H1 (cell line): ENCODE results near the gene MYOCD. TPM values are rescaled to one million over a fixed set of nuclear protein-coding genes. Genes with fewer than 3 reads are reported as not detected.

ENCODE experiments used
- CTCF ChIA-PET: fragments of 300-600 bp; sonication (Branson Sonifier 250); formaldehyde crosslinking; loops from one replicate; lab custom pipeline; 2021; ENCODE audit not compliant: partially characterized antibody; lab: Charles Lee
- POLR2A ChIA-PET: fragments of 300-600 bp; sonication (Branson Sonifier 250); formaldehyde crosslinking; loops from one replicate; lab custom pipeline; 2021; ENCODE audit warnings: inconsistent platforms; ENCODE audit not compliant: partially characterized antibody; lab: Charles Lee
- DNase-seq, 2 experiments: peaks; one replicate each; pipeline versions ENCODE4 v3.0.0 to v3.0.0-alpha.2; 2010 to 2022; ENCODE audit warnings: low spot score in 2 of 2, low read depth in 1 of 2, mixed read lengths in 1 of 2
- FAIRE-seq: peaks from 2 replicates; lab custom pipeline; 2011; peaks lifted over from hg19 to GRCh38; lab: Jason Lieb, UNC
- H2AFZ ChIP-seq: 2 replicates; pipeline ENCODE4 v1.8.1; 2012; ENCODE audit warnings: low read length, inconsistent platforms
- H2AK5ac ChIP-seq: 2 replicates; pipeline ENCODE4 v1.6.1; 2013; ENCODE audit warnings: low read depth, low read length
- H2BK120ac ChIP-seq: replicated peaks from 2 replicates; pipeline ENCODE3; 2013; ENCODE audit warnings: low read depth, low read length, inconsistent platforms
- H2BK12ac ChIP-seq: 2 replicates; pipeline ENCODE4 v1.6.1; 2013; ENCODE audit warnings: low read depth, low read length
- H2BK15ac ChIP-seq: 2 replicates; pipeline ENCODE4 v1.6.1; 2013; ENCODE audit warnings: low read length
- H2BK20ac ChIP-seq: 2 replicates; pipeline ENCODE4 v1.6.1; 2013; ENCODE audit warnings: low read length
- H2BK5ac ChIP-seq: 2 replicates; pipeline ENCODE4 v1.6.1; 2013; ENCODE audit warnings: low read depth, low read length
- H3K14ac ChIP-seq: 2 replicates; pipeline ENCODE4 v1.6.1; 2013; ENCODE audit warnings: inconsistent platforms; ENCODE audit not compliant: insufficient read length
- H3K18ac ChIP-seq: 2 replicates; pipeline ENCODE4 v1.6.1; 2013; ENCODE audit warnings: low read length; ENCODE audit errors: extremely low read depth
- H3K23ac ChIP-seq: 2 replicates; pipeline ENCODE4 v1.6.1; 2013; ENCODE audit warnings: inconsistent platforms; ENCODE audit not compliant: insufficient read length
- H3K23me2 ChIP-seq: 2 replicates; pipeline ENCODE4 v1.6.1; 2013; ENCODE audit warnings: low read depth, low read length
- H3K27ac ChIP-seq: 2 replicates; pipeline ENCODE4 v1.6.1; 2011; ENCODE audit warnings: low read depth, low read length, inconsistent platforms
- H3K27me3 ChIP-seq, 4 experiments: replicated peaks in 1 of 4; 1 replicate in 1 of 4; 2 replicates in 3 of 4; pipeline versions ENCODE4 v1.6.1 to v1.8.1; 2011 to 2013; ENCODE audit warnings: low read length in 3 of 4, mild to moderate bottlenecking in 3 of 4, inconsistent platforms in 2 of 4, mixed read lengths in 2 of 4, moderate library complexity in 1 of 4; ENCODE audit not compliant: control insufficient read depth in 3 of 4, insufficient read depth in 3 of 4; ENCODE audit errors: extremely low read depth in 1 of 4
- H3K36me3 ChIP-seq, 4 experiments: 2 replicates each; pipeline versions ENCODE4 v1.6.1 to v1.8.1; 2011 to 2013; ENCODE audit warnings: mild to moderate bottlenecking in 4 of 4, low read length in 3 of 4, moderate library complexity in 2 of 4, control low read depth in 1 of 4, inconsistent platforms in 1 of 4; ENCODE audit not compliant: insufficient read depth in 4 of 4, control insufficient read depth in 2 of 4
- H3K4ac ChIP-seq: replicated peaks from 2 replicates; pipeline ENCODE3; 2013; ENCODE audit warnings: low read length, low read depth, mixed read lengths, inconsistent platforms; ENCODE audit not compliant: insufficient read length
- H3K4me1 ChIP-seq, 4 experiments: replicated peaks in 1 of 4; 1 replicate in 1 of 4; 2 replicates in 3 of 4; pipeline versions ENCODE4 v1.6.1 to v1.8.1; 2011 to 2013; ENCODE audit warnings: low read length in 3 of 4, inconsistent platforms in 2 of 4, mixed read lengths in 1 of 4; ENCODE audit not compliant: insufficient read depth in 4 of 4, control insufficient read depth in 3 of 4
- H3K4me2 ChIP-seq, 2 experiments: 2 replicates each; pipeline versions ENCODE4 v1.6.1 to v1.8.1; 2011 to 2013; ENCODE audit warnings: low read depth in 2 of 2, low read length in 2 of 2, control low read depth in 1 of 2, inconsistent platforms in 1 of 2, mild to moderate bottlenecking in 1 of 2; ENCODE audit not compliant: insufficient read depth in 1 of 2
- H3K4me3 ChIP-seq, 4 experiments: fragments of 200-600, 300-600 bp in 1 of 4; sonication (generic), shearing (Covaris generic), sonication (Bioruptor Twin) in 1 of 4; 2 replicates each; pipeline versions ENCODE4 v1.5.1 to v1.8.1; 2011 to 2016; ENCODE audit warnings: low read length in 4 of 4, low read depth in 3 of 4, control low read depth in 2 of 4, inconsistent platforms in 2 of 4, mild to moderate bottlenecking in 2 of 4, mixed read lengths in 1 of 4, moderate library complexity in 1 of 4; ENCODE audit not compliant: insufficient read depth in 2 of 4; ENCODE audit errors: extremely low read depth in 1 of 4
- H3K56ac ChIP-seq: replicated peaks from 2 replicates; pipeline ENCODE3; 2013; ENCODE audit warnings: low read depth, mild to moderate bottlenecking, mixed read lengths, low read length, inconsistent platforms; ENCODE audit not compliant: insufficient read length
- H3K79me1 ChIP-seq: 2 replicates; pipeline ENCODE4 v1.6.1; 2013; ENCODE audit warnings: low read depth, low read length, control low read depth
- H3K79me2 ChIP-seq, 2 experiments: 2 replicates each; pipeline versions ENCODE4 v1.6.1 to v1.8.1; 2012 to 2013; ENCODE audit warnings: low read length in 2 of 2, mild to moderate bottlenecking in 2 of 2, inconsistent platforms in 1 of 2; ENCODE audit not compliant: insufficient read depth in 2 of 2, control insufficient read depth in 1 of 2
- H3K9ac ChIP-seq, 4 experiments: replicated peaks in 1 of 4; 1 replicate in 1 of 4; 2 replicates in 3 of 4; pipeline versions ENCODE4 v1.6.1 to v1.8.1; 2011 to 2013; ENCODE audit warnings: low read depth in 3 of 4, low read length in 3 of 4, control low read depth in 2 of 4, mild to moderate bottlenecking in 2 of 4, moderate library complexity in 2 of 4, inconsistent platforms in 1 of 4; ENCODE audit errors: extremely low read depth in 1 of 4
- H3K9me3 ChIP-seq, 2 experiments: 2 replicates each; pipeline versions ENCODE4 v1.6.1 to v1.8.1; 2012 to 2013; ENCODE audit warnings: mild to moderate bottlenecking in 2 of 2, moderate library complexity in 2 of 2, control low read depth in 1 of 2, inconsistent platforms in 1 of 2, low read depth in 1 of 2, low read length in 1 of 2, mixed read lengths in 1 of 2; ENCODE audit not compliant: insufficient read depth in 2 of 2
- H4K20me1 ChIP-seq, 2 experiments: replicated peaks in 1 of 2; 2 replicates each; pipeline versions ENCODE3 to v1.8.1; 2011 to 2013; ENCODE audit warnings: inconsistent platforms in 2 of 2, low read length in 2 of 2, mild to moderate bottlenecking in 1 of 2; ENCODE audit not compliant: insufficient read depth in 2 of 2, control insufficient read depth in 1 of 2
- H4K5ac ChIP-seq: 2 replicates; pipeline ENCODE4 v1.6.1; 2013; ENCODE audit warnings: low read length, low read depth, mixed read lengths, inconsistent platforms; ENCODE audit not compliant: insufficient read length
- H4K8ac ChIP-seq: 2 replicates; pipeline ENCODE4 v1.8.0; 2013; ENCODE audit warnings: mild to moderate bottlenecking, moderate library complexity, low read length, inconsistent platforms; ENCODE audit not compliant: insufficient read depth; ENCODE audit errors: extremely low read depth
- H4K91ac ChIP-seq: replicated peaks from 2 replicates; pipeline ENCODE3; 2013; ENCODE audit warnings: low read length, mixed read lengths, inconsistent platforms; ENCODE audit not compliant: insufficient read length
- CBX8 ChIP-seq: fragments of 300-800, 300-1000 bp; sonication (generic); IDR thresholded peaks from 2 replicates; pipeline ENCODE4 v1.7.1; 2016; ENCODE audit warnings: low read depth, low read length, borderline replicate concordance
- GTF2F1 ChIP-seq: IDR thresholded peaks from 2 replicates; pipeline ENCODE4 v1.6.1; 2012; ENCODE audit warnings: low read depth, low read length, improper control_type of control experiment, borderline replicate concordance
- NRF1 ChIP-seq: IDR thresholded peaks from 2 replicates; pipeline ENCODE4 v1.6.1; 2011; ENCODE audit warnings: mild to moderate bottlenecking, low read depth, low read length, improper control_type of control experiment
- RAD21 ChIP-seq, 2 experiments: IDR thresholded peaks in 1 of 2; conservative IDR thresholded peaks in 1 of 2; 2 replicates each; pipeline ENCODE4 v1.6.1; 2011; ENCODE audit warnings: low read depth in 2 of 2, low read length in 2 of 2, improper control_type of control experiment in 1 of 2, inconsistent platforms in 1 of 2, mild to moderate bottlenecking in 1 of 2, moderate library complexity in 1 of 2
- RXRA ChIP-seq: IDR thresholded peaks from 2 replicates; pipeline ENCODE4 v1.6.1; 2011; ENCODE audit warnings: low read depth, mild to moderate bottlenecking, low read length, moderate library complexity; ENCODE audit not compliant: insufficient read depth
- SAP30 ChIP-seq: fragments of 300-600 bp; sonication (generic); IDR thresholded peaks from 2 replicates; pipeline ENCODE4 v1.7.1; 2012; ENCODE audit warnings: low read length, moderate library complexity, mild to moderate bottlenecking, inconsistent platforms; ENCODE audit not compliant: insufficient read depth, insufficient replicate concordance
- SP2 ChIP-seq: IDR thresholded peaks from 2 replicates; pipeline ENCODE4 v1.6.1; 2012; ENCODE audit warnings: mild to moderate bottlenecking, low read length, inconsistent platforms
- TBP ChIP-seq: IDR thresholded peaks from 2 replicates; pipeline ENCODE4 v1.6.1; 2011; ENCODE audit warnings: low read depth, low read length, improper control_type of control experiment
- TEAD4 ChIP-seq: IDR thresholded peaks from 2 replicates; pipeline ENCODE4 v1.6.1; 2012; ENCODE audit warnings: low read depth, low read length, inconsistent platforms, mixed read lengths
- WGBS, 2 experiments: shearing (Covaris generic) in 1 of 2; methylation state at CpG; one replicate each; pipeline versions ENCODE4 v1.1.6 to v1.1.7; 2013 to 2015; ENCODE audit warnings: low lambda C conversion rate in 2 of 2, mixed read lengths in 2 of 2, inconsistent platforms in 1 of 2, low coverage in 1 of 2, missing lambda C conversion rate in 1 of 2; ENCODE audit not compliant: insufficient replicate concordance in 2 of 2, insufficient coverage in 1 of 2, insufficient read length in 1 of 2; ENCODE audit errors: extremely low coverage in 1 of 2, missing lambda C conversion rate in 1 of 2; 5-methylcytosine and 5-hydroxymethylcytosine counted together
- polyA plus RNA-seq, 7 experiments: library from polyadenylated mRNA; depleted of rRNA in 3 of 7; stranded (reverse) in 5 of 7; unstranded in 2 of 7; fragments of >200 nt in 5 of 7; fragments of 200-250 nt in 2 of 7; gene quantifications; 1 replicate in 5 of 7; 2 replicates in 1 of 7; 4 replicates in 1 of 7; pipeline versions ENCODE4 v1.2.1 to v1.2.3, GENCODE V29; 2011 to 2013; ENCODE audit warnings: missing spikeins in 2 of 7, mixed read lengths in 2 of 7
- total RNA-seq: library from RNA; stranded (reverse); fragmentation: NEBNext Ultra II Directional; extraction: Animal tissue kit (Norgen Biotek cat#: 25700); gene quantifications from 2 replicates; pipeline ENCODE4 v1.2.1, GENCODE V29; 2021
- TF ChIP-seq, protein P1 (sequence below): IDR thresholded peaks from 2 replicates; pipeline ENCODE4 v1.6.1; 2012; ENCODE audit warnings: inconsistent platforms
- TF ChIP-seq, protein P2 (sequence below): IDR thresholded peaks from 2 replicates; pipeline ENCODE4 v1.6.1; 2012; ENCODE audit warnings: low read length, inconsistent platforms

Gene MYOCD
- total and polyA plus RNA-seq, 2 of the 8 experiments (the other 6 are each of a cell fraction or from before 2014, with no cell fraction given), result 0.30 to 4.9 TPM

DNA sequence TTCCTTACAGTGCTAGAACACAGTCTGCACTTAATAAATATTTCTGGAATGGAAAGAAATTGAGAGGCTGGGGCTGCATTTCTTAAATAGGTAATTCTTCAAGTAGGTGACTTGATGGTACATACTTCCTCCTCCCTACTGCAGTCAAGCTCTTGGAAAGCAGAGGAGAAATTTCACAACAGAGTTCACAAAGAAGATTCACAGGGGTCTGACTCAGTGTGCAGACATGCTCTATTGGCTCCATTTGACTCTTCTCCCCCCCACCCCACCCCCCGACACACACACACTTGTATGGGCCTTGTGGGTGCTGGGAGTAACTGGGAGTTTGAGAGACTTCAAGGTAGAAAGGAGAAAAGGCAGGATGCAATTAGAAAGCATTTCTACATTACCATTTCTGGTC lies 6.2 kb upstream of the MYOCD start:
- WGBS, 2 experiments, result 100% methylated on average over 1 of the region's 1 CpG; no CpG with 5 or more reads in 1 of the 2 experiments
- ChIA-PET POLR2A (interaction anchor here (0.6 kb wide), 1 partner anchor 34 kb away, joined by 3 read pairs; no protein-coding TSS in a partner anchor), CTCF (interaction anchor here (0.6 to 2.3 kb wide), 2 partner anchors 22 to 114 kb away, joined by 3 to 7 read pairs; no protein-coding TSS in a partner anchor)
- DNase-seq, result no peak
- H3K4ac ChIP-seq, result no peak overlapping the region
- no peak overlapping the region for H3K18ac ChIP-seq
- no peak overlapping the region for H3K27ac ChIP-seq
- peaks cover 0 to 2% (median 0%) of the 10 kb centered on the region in 4 experiments; a peak in 2 of 7 replicates for H3K4me1 ChIP-seq
- no peak overlapping the region for H4K5ac ChIP-seq
- no peak overlapping the region for H2BK5ac ChIP-seq
- H3K4me3 ChIP-seq, result no peak overlapping the region
- no peak overlapping the region for H4K91ac ChIP-seq
- FAIRE-seq, result no peak
- H3K79me2 ChIP-seq, result no peaks in the 10 kb centered on the region
- H3K56ac ChIP-seq, result no peak overlapping the region
- no peaks in the 10 kb centered on the region for H4K20me1 ChIP-seq
- H3K9me3 ChIP-seq, result no peaks in the 10 kb centered on the region
- no peak overlapping the region for H2BK120ac ChIP-seq
- peaks cover 0 to 6% (median 5%) of the 10 kb centered on the region in 4 experiments; a peak in 6 of 7 replicates for H3K27me3 ChIP-seq
- H4K8ac ChIP-seq, result no peak overlapping the region
- no peaks in the 10 kb centered on the region; the same call in 1 of the 2 replicates for H3K23me2 ChIP-seq
- no peak overlapping the region for H3K9ac ChIP-seq
- no peak overlapping the region for H2BK15ac ChIP-seq
- H2BK12ac ChIP-seq, result no peak overlapping the region
- no peaks in the 10 kb centered on the region for H3K36me3 ChIP-seq
- no peak overlapping the region for H2AK5ac ChIP-seq
- no peak overlapping the region for H3K4me2 ChIP-seq
- no peak overlapping the region for H3K14ac ChIP-seq
- H2AFZ ChIP-seq, result no peak overlapping the region
- no peaks in the 10 kb centered on the region for H3K79me1 ChIP-seq
- H2BK20ac ChIP-seq, result no peak overlapping the region
- no peak overlapping the region for H3K23ac ChIP-seq
- TF ChIP-seq, protein P1, sequence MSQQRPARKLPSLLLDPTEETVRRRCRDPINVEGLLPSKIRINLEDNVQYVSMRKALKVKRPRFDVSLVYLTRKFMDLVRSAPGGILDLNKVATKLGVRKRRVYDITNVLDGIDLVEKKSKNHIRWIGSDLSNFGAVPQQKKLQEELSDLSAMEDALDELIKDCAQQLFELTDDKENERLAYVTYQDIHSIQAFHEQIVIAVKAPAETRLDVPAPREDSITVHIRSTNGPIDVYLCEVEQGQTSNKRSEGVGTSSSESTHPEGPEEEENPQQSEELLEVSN, result no peak
- TF ChIP-seq RAD21 (IDR thresholded peaks at IDR 0.05 in 1 of 2, conservative IDR thresholded peaks at IDR 0.05 in 1 of 2; ENCODE audit: low read depth in 2 of 2, low read length in 2 of 2) (no peak), SP2 (no peak), RXRA (no peak), TEAD4 (no peak), TBP (no peak), CBX8 (no peak), SAP30 (no peak), NRF1 (no peak), GTF2F1 (no peak)
- TF ChIP-seq, protein P2, sequence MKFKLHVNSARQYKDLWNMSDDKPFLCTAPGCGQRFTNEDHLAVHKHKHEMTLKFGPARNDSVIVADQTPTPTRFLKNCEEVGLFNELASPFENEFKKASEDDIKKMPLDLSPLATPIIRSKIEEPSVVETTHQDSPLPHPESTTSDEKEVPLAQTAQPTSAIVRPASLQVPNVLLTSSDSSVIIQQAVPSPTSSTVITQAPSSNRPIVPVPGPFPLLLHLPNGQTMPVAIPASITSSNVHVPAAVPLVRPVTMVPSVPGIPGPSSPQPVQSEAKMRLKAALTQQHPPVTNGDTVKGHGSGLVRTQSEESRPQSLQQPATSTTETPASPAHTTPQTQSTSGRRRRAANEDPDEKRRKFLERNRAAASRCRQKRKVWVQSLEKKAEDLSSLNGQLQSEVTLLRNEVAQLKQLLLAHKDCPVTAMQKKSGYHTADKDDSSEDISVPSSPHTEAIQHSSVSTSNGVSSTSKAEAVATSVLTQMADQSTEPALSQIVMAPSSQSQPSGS, result no peak
